AG04450 (cell line): Measurements from ENCODE around the gene SIN3A. TPM values are rescaled to one million over a fixed set of nuclear protein-coding genes. Genes with fewer than 3 reads are reported as not detected.
"Not testable (repeated sequence)": the region's sequence is repeated elsewhere in the genome, so short reads cannot be mapped to it uniquely, and the experiment has no call there.

Source experiments
- CTCF ChIA-PET: fragments of 300-600, 350-600 bp; formaldehyde crosslinking; extraction: SDS; loops from one replicate; lab custom pipeline; 2022; ENCODE audit warnings: antibody characterized with exemption, inconsistent platforms; lab: Charles Lee
- POLR2A ChIA-PET: fragments of 350-600 bp; formaldehyde crosslinking; extraction: SDS; loops from one replicate; lab custom pipeline; 2021; ENCODE audit warnings: antibody characterized with exemption, inconsistent platforms; lab: Yijun Ruan, JAX
- DNase-seq: peaks from one replicate; pipeline ENCODE4 v3.0.0-alpha.2; 2011; ENCODE audit warnings: low read depth, low spot score
- H3K27ac ChIP-seq: one replicate; pipeline ENCODE4 v1.5.1; 2012; ENCODE audit warnings: low read depth, low read length, control low read depth
- H3K27me3 ChIP-seq: one replicate; pipeline ENCODE4 v1.6.0; 2012; ENCODE audit warnings: low read length; ENCODE audit not compliant: control insufficient read depth, insufficient read depth
- H3K4me3 ChIP-seq: 2 replicates; pipeline ENCODE4 v1.5.1; 2011; ENCODE audit warnings: mild to moderate bottlenecking, low read depth, low read length, control low read depth
- H3K9me3 ChIP-seq: 2 replicates; pipeline ENCODE4 v1.5.1; 2012; ENCODE audit warnings: low read length; ENCODE audit not compliant: control insufficient read depth, insufficient read depth
- CTCF ChIP-seq: IDR thresholded peaks from 2 replicates; pipeline ENCODE4 v1.5.1; 2011; ENCODE audit warnings: low read depth, low read length, control low read depth, inconsistent platforms
- polyA plus RNA-seq: library from polyadenylated mRNA; depleted of rRNA; stranded (reverse); fragments of >200 nt; gene quantifications from 2 replicates; pipeline ENCODE4 v1.2.3, GENCODE V29; 2011

Gene SIN3A
- polyA plus RNA-seq, 1 experiment: 28.0 TPM

- no peaks in the 10 kb centered on the region for H3K27me3 ChIP-seq
- H3K9me3 ChIP-seq: no peaks in the 10 kb centered on the region
- no peak for TF ChIP-seq CTCF
- ChIA-PET POLR2A (interaction anchor here (0.8 kb wide), 1 partner anchor 32 kb away, joined by 4 read pairs; no protein-coding TSS in a partner anchor), CTCF (no interaction called here)
- peak within 1 kb of the TSS; percentile 85 for H3K4me3 ChIP-seq
- H3K27ac ChIP-seq: peak within 1 kb of the TSS; percentile 47
- peak; percentile 88 for DNase-seq
Observed at GRCh38 chr15:75335705-75336355, 115.7 kb downstream of the SIN3A start, which contains the start of gene COMMD4. Gene COMMD4 (plus strand): TSS chr15:75336063. CDS start chr15:75336090, 27 bp downstream.

- no peak overlapping the region for H3K27ac ChIP-seq
- POLR2A ChIA-PET: interaction anchor here (0.8 kb wide), 1 partner anchor 33 kb away, joined by 4 read pairs; no protein-coding TSS in a partner anchor
Observed at GRCh38 chr15:75335313-75335704, 116.2 kb downstream of the SIN3A start.

DNA sequence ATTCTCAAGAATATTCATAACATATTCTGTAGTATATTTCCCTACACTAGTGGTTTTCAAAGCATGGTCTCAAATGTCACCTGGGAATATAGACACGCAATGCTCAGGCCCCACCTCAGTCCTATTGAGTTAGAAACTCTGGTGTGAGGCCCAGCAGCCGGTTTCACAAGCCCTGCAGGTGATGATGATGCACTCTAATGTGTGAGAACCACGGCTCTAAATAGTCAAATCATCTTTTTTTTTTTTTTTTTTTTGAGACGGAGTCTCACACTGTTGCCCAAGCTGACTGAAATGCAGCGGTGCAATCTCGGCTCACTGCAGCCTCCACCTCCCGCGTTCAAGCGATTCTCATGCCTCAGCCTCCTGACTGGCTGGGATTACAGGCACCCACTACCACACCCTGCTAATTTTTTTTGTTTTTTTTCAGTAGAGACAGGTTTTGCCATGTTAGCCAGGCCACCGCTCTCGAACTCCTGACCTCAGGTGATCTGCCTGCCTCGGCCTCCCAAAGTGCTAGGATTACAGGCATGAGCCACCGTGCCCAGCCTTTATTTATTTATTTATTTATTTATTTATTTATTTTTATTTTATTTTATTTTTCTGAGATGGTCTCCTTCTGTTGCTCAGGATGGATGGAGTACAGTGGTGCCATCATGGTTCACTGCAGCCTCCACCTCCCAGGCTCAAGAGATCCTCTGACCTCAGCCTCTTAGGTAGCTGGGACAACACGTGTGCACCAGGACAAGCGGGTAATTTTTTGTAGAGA is 117.7 kb downstream of the SIN3A start:
- H3K4me3 ChIP-seq, H3K27ac ChIP-seq, DNase-seq, POLR2A ChIA-PET, H3K9me3 ChIP-seq, H3K27me3 ChIP-seq, CTCF ChIA-PET: not testable (repeated sequence)

More at GRCh38 chr15:75335313-75335704, 116.2 kb downstream of the SIN3A start:
- Histone ChIP-seq H3K27me3 (no peaks in the 10 kb centered on the region), H3K9me3 (no peaks in the 10 kb centered on the region), H3K4me3 (peak overlapping the region; percentile 85)
- TF ChIP-seq CTCF: no peak
- CTCF ChIA-PET: no interaction called here
- no peak for DNase-seq

DNA sequence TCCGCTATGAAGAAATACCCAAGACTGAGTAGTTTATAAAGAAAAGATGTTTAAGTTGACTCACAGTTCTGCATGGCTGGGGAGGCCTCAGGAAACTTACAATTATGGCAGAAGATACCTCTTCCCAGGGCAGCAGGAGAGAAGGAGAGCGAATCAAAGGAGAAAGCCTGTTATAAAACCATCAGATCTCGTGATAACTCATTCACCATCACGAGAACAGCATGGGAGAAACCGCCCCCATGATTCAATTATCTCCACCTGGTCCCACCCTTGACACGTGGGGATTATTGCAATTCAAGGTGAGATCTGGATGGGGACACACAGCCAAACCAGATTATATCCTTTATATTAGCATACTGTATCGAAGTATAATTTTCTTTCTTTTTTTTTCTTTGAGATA is 119.4 kb downstream of the SIN3A start:
- H3K9me3 ChIP-seq, H3K4me3 ChIP-seq, CTCF ChIA-PET, H3K27ac ChIP-seq, H3K27me3 ChIP-seq, POLR2A ChIA-PET, DNase-seq: not testable (repeated sequence)

GRCh38 chr15:75329571-75329970 is 121.9 kb downstream of the SIN3A start:
- DNase-seq: no peak
- TF ChIP-seq CTCF: no peak
- peaks cover 4% of the 10 kb centered on the region for H3K27me3 ChIP-seq
- no peak overlapping the region for H3K27ac ChIP-seq
- CTCF ChIA-PET: no interaction called here
- POLR2A ChIA-PET: no interaction called here
- no peaks in the 10 kb centered on the region for H3K9me3 ChIP-seq
- no peak overlapping the region for H3K4me3 ChIP-seq
